ENCODE results near the gene PREB. TPM values are rescaled to one million over a fixed set of nuclear protein-coding genes. Genes with fewer than 3 reads are reported as not detected.

The PREB gene
- total RNA-seq, 4 donors from 2014 or later: 40.0 to 55.3 (median 47.1) TPM

DNA sequence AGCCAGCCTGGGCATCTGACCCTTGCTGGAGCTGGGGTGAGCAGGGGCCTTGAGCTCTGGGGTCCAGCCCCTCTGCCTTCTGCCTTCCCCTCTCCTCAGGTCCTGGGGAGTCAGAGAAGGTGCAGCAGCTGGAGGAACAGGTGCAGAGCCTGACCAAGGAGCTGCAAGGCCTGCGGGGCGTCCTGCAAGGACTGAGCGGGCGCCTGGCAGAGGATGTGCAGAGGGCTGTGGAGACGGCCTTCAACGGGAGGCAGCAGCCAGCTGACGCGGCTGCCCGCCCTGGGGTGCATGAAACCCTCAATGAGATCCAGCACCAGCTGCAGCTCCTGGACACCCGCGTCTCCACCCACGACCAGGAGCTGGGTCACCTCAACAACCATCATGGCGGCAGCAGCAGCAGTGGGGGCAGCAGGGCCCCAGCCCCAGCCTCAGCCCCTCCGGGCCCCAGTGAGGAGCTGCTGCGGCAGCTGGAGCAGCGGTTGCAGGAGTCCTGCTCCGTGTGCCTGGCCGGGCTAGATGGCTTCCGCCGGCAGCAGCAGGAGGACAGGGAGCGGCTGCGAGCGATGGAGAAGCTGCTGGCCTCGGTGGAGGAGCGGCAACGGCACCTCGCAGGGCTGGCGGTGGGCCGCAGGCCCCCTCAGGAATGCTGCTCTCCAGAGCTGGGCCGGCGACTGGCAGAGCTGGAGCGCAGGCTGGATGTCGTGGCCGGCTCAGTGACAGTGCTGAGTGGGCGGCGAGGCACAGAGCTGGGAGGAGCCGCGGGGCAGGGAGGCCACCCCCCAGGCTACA, 52.3 kb downstream of the PREB start:
- TF ChIP-seq POLR2A (IDR thresholded peaks at IDR 0.05) (no peak), EP300 (IDR thresholded peaks at IDR 0.05) (no peak), POLR2AphosphoS5 (IDR thresholded peaks at IDR 0.05) (no peak), CTCF (IDR thresholded peaks at IDR 0.05) (no peak)
- WGBS: 84% methylated on average over 20 of the region's 38 CpGs
- no peaks in the 10 kb centered on the region for H3K9me3 ChIP-seq
- H3K27me3 ChIP-seq: no peaks in the 10 kb centered on the region
- no peak for DNase-seq (ENCODE audit: low spot score in 2 of 2)
- H3K27ac ChIP-seq: no peak overlapping the region
- peaks cover 66% of the 10 kb centered on the region for H3K4me1 ChIP-seq
- no peaks in the 10 kb centered on the region for H3K36me3 ChIP-seq
- no peak overlapping the region for H3K4me3 ChIP-seq

Other genes starting within 250 kb of the PREB start
- gene MAPRE3, start 164.0 kb downstream of the PREB start, total RNA-seq: 10 to 100 TPM; 29.5 to 57.5 (median 34.0) TPM
- 10 to 100 TPM; 39.2 to 56.3 (median 44.7) TPM for gene TMEM214, start 101.7 kb downstream of the PREB start, total RNA-seq
- 10 to 100 TPM; 15.3 to 18.9 (median 18.5) TPM for gene AGBL5, start 83.0 kb downstream of the PREB start, total RNA-seq
- 100 to 1,000 TPM in 3 of 4 donors, 10 to 100 TPM in 1; 70.8 to 225 (median 199) TPM for gene OST4, start 63.0 kb downstream of the PREB start, total RNA-seq
- gene EMILIN1, start 56.0 kb downstream of the PREB start, total RNA-seq: 10 to 100 TPM in 1 of 4 donors, 1 to 10 TPM in 3; 3.0 to 13.8 (median 5.8) TPM
- 1 to 10 TPM; 2.8 to 6.3 (median 3.8) TPM for gene KHK, start 47.9 kb downstream of the PREB start, total RNA-seq
- 1 to 10 TPM; 1.1 to 4.2 (median 2.6) TPM for gene CGREF1, start 15.5 kb downstream of the PREB start, total RNA-seq
- gene ABHD1, start 10.8 kb downstream of the PREB start, total RNA-seq: not detected
- not detected for gene PRR30, start 4.8 kb upstream of the PREB start, total RNA-seq
- under 1 TPM in 1 of 4 donors, not detected in 3; 0.11 TPM for gene TCF23, start 14.4 kb upstream of the PREB start, total RNA-seq
- 100 to 1,000 TPM; 109 to 177 (median 141) TPM for gene ATRAID, start 77.4 kb upstream of the PREB start, total RNA-seq
- gene SLC5A6, start 77.6 kb upstream of the PREB start, total RNA-seq: 10 to 100 TPM; 30.4 to 33.4 (median 33.1) TPM
- 10 to 100 TPM; 33.7 to 64.8 (median 42.1) TPM for gene CAD, start 82.7 kb upstream of the PREB start, total RNA-seq
- not detected for gene SLC30A3, start 128.4 kb upstream of the PREB start, total RNA-seq
- not detected for gene DNAJC5G, start 140.8 kb upstream of the PREB start, total RNA-seq
- gene TRIM54, start 147.8 kb upstream of the PREB start, total RNA-seq: not detected
- gene UCN, start 173.8 kb upstream of the PREB start, total RNA-seq: 1 to 10 TPM in 2 of 4 donors, not detected in 2; 2.1 to 3.9 TPM
- 10 to 100 TPM; 51.8 to 87.5 (median 68.4) TPM for gene MPV17, start 188.5 kb upstream of the PREB start, total RNA-seq
- 100 to 1,000 TPM in 1 of 4 donors, 10 to 100 TPM in 3; 53.8 to 160 (median 75.9) TPM for gene GTF3C2, start 222.1 kb upstream of the PREB start, total RNA-seq
- gene EIF2B4, start 235.7 kb upstream of the PREB start, total RNA-seq: 10 to 100 TPM; 34.3 to 68.2 (median 48.5) TPM
- gene SNX17, start 236.0 kb upstream of the PREB start, total RNA-seq: 10 to 100 TPM; 73.4 to 89.8 (median 76.4) TPM
- gene ZNF513, start 246.1 kb upstream of the PREB start, total RNA-seq: 10 to 100 TPM in 3 of 4 donors, 1 to 10 TPM in 1; 7.6 to 16.7 (median 11.7) TPM